Calu3 (cell line): Measurements from ENCODE around the gene ELOVL5. TPM values are rescaled to one million over a fixed set of nuclear protein-coding genes. Genes with fewer than 3 reads are reported as not detected.

Experiments
- BruUV-seq: library from RNA; stranded (reverse); fragments of 400-500 nt; replicated peaks from 2 replicates; lab custom pipeline; 2021; lab: Mats Ljungman, UMichigan
- CTCF ChIA-PET: fragments of 300-600 bp; sonication (Branson Sonifier 250); formaldehyde crosslinking; loops from one replicate; lab custom pipeline; 2022; ENCODE audit warnings: antibody characterized with exemption; lab: Charles Lee
- DNase-seq: peaks from one replicate; pipeline ENCODE4 v3.0.0; 2022
- H3K27ac Mint-ChIP-seq: one replicate; pipeline ENCODE4 v1.8.0; 2022; ENCODE audit warnings: mixed read lengths; ENCODE audit not compliant: unreplicated experiment
- H3K27me3 Mint-ChIP-seq: one replicate; pipeline ENCODE4 v1.8.0; 2022; ENCODE audit warnings: mixed read lengths; ENCODE audit not compliant: unreplicated experiment
- H3K36me3 Mint-ChIP-seq: one replicate; pipeline ENCODE4 v1.8.0; 2022; ENCODE audit warnings: mild to moderate bottlenecking, moderate library complexity, mixed read lengths; ENCODE audit not compliant: insufficient read depth, unreplicated experiment
- H3K4me1 Mint-ChIP-seq: one replicate; pipeline ENCODE4 v1.8.0; 2022; ENCODE audit warnings: mild to moderate bottlenecking, low read depth, mixed read lengths; ENCODE audit not compliant: unreplicated experiment
- H3K4me3 Mint-ChIP-seq: one replicate; pipeline ENCODE4 v1.8.0; 2022; ENCODE audit warnings: mild to moderate bottlenecking, low read depth, moderate library complexity, mixed read lengths; ENCODE audit not compliant: unreplicated experiment
- H3K9me3 Mint-ChIP-seq: one replicate; pipeline ENCODE4 v1.8.0; 2022; ENCODE audit warnings: low read depth, mixed read lengths; ENCODE audit not compliant: unreplicated experiment
- CTCF ChIP-seq: fragments of 200-600 bp; IDR thresholded peaks from one replicate; pipeline ENCODE4 v1.8.0; 2022; ENCODE audit warnings: antibody characterized with exemption; ENCODE audit not compliant: unreplicated experiment
- intact Hi-C: fragments of 100-400 bp; cut with micrococcal nuclease; formaldehyde crosslinking; loops from one replicate; pipeline ENCODE4 v1.10.0; 2022; ENCODE audit not compliant: unreplicated experiment
- total RNA-seq: library from RNA; stranded (reverse); gene quantifications from 2 replicates; pipeline ENCODE4 v1.2.3, GENCODE V29; 2022

The ELOVL5 gene
- total RNA-seq, 1 experiment from 2014 or later, result 114 TPM

GRCh38 chr6:53240761-53241160 lies 108.0 kb downstream of the ELOVL5 start:
- Mint-ChIP-seq H3K4me3 (no peak overlapping the region), H3K4me1 (no peaks in the 10 kb centered on the region), H3K9me3 (no peaks in the 10 kb centered on the region), H3K27ac (no peak overlapping the region), H3K27me3 (no peaks in the 10 kb centered on the region), H3K36me3 (no peaks in the 10 kb centered on the region)
- no peak for DNase-seq
- intact Hi-C loops, result no loop called here
- CTCF ChIA-PET, result no interaction called here
- no peak for TF ChIP-seq CTCF
- no TSS peak for BruUV-seq

GRCh38 chr6:53240139-53240538 lies 108.6 kb downstream of the ELOVL5 start:
- H3K27me3 Mint-ChIP-seq, result no peaks in the 10 kb centered on the region
- no peak for TF ChIP-seq CTCF
- H3K27ac Mint-ChIP-seq, result no peak overlapping the region
- H3K36me3 Mint-ChIP-seq, result no peaks in the 10 kb centered on the region
- no peaks in the 10 kb centered on the region for H3K9me3 Mint-ChIP-seq
- no peaks in the 10 kb centered on the region for H3K4me1 Mint-ChIP-seq
- H3K4me3 Mint-ChIP-seq, result no peak overlapping the region
- no peak for DNase-seq
- intact Hi-C loops, result no loop called here
- no TSS peak for BruUV-seq
- CTCF ChIA-PET, result no interaction called here

- H3K4me3 Mint-ChIP-seq, result no peak overlapping the region
- no peak for TF ChIP-seq CTCF
- no peaks in the 10 kb centered on the region for H3K27me3 Mint-ChIP-seq
- DNase-seq, result no peak
- no peaks in the 10 kb centered on the region for H3K36me3 Mint-ChIP-seq
- no peaks in the 10 kb centered on the region for H3K9me3 Mint-ChIP-seq
- H3K27ac Mint-ChIP-seq, result no peak overlapping the region
- H3K4me1 Mint-ChIP-seq, result no peaks in the 10 kb centered on the region
- intact Hi-C loops, result no loop called here
- CTCF ChIA-PET, result no interaction called here
- BruUV-seq, result no TSS peak
Measured at GRCh38 chr6:53239526-53239925, 109.2 kb downstream of the ELOVL5 start.

GRCh38 chr6:53238311-53238710 lies 110.4 kb downstream of the ELOVL5 start:
- intact Hi-C loops, result no loop called here

More at GRCh38 chr6:53238311-53238710, 110.4 kb downstream of the ELOVL5 start:
- CTCF ChIA-PET, result interaction anchor here (0.5 kb wide), 1 partner anchor 11 kb away, joined by 3 read pairs; no protein-coding TSS in a partner anchor
- no peak for TF ChIP-seq CTCF
- Mint-ChIP-seq H3K27ac (no peak overlapping the region), H3K4me3 (no peak overlapping the region), H3K4me1 (no peaks in the 10 kb centered on the region), H3K9me3 (no peaks in the 10 kb centered on the region), H3K27me3 (no peaks in the 10 kb centered on the region), H3K36me3 (no peaks in the 10 kb centered on the region)
- no TSS peak for BruUV-seq
- no peak for DNase-seq
